Right lobe of liver (tissue), 6 donors: ENCODE data around the gene CHST1. TPM values are rescaled to one million over a fixed set of nuclear protein-coding genes. Genes with fewer than 3 reads are reported as not detected.
A peak's percentile ranks its signal among the peaks of the same experiment; 100 is the strongest.

Source experiments
- ATAC-seq, 4 donors: fragments of 200-7000 bp; cut with Tn5 transposase; one replicate each; pipeline ENCODE4 v1.9.1; 2020; ENCODE audit warnings: mild to moderate bottlenecking in 4 of 4, moderate library complexity in 4 of 4
- DNase-seq, 3 donors: peaks; one replicate each; pipeline ENCODE4 v3.0.0-alpha.2; 2020
- H3K27ac ChIP-seq, 3 donors: fragments of 200-600 bp; one replicate each; pipeline ENCODE4 v1.8.0; 2022
- H3K27me3 ChIP-seq, 2 donors: fragments of 200-600 bp; one replicate each; pipeline ENCODE4 v1.8.0; 2022
- H3K36me3 ChIP-seq, 4 donors: fragments of 200-600 bp; sonication (generic) in 1 of 4; one replicate each; pipeline versions ENCODE4 v1.5.1 to v1.8.0; 2017 to 2022; ENCODE audit warnings: control low read depth in 1 of 4
- H3K4me1 ChIP-seq, 4 donors: fragments of 200-600 bp; sonication (generic) in 1 of 4; one replicate each; pipeline versions ENCODE4 v1.5.1 to v1.8.0; 2017 to 2022; ENCODE audit warnings: control low read depth in 1 of 4
- H3K4me3 ChIP-seq, 3 donors: fragments of 200-600 bp; one replicate each; pipeline ENCODE4 v1.8.0; 2022
- H3K9me3 ChIP-seq, 4 donors: fragments of 200-600 bp; sonication (generic) in 1 of 4; one replicate each; pipeline versions ENCODE4 v1.5.1 to v1.8.0; 2017 to 2022; ENCODE audit warnings: control low read depth in 1 of 4
- CTCF ChIP-seq, 4 donors: fragments of 200-600 bp in 3 of 4; fragments of 450-650 bp in 1 of 4; IDR thresholded peaks; one replicate each; pipeline versions ENCODE4 v1.5.1 to v1.8.0; 2016 to 2022; ENCODE audit warnings: antibody characterized with exemption in 4 of 4, mild to moderate bottlenecking in 2 of 4
- POLR2A ChIP-seq: fragments of 450-650 bp; IDR thresholded peaks from one replicate; pipeline ENCODE4 v1.6.1; 2017; ENCODE audit warnings: antibody characterized with exemption, mild to moderate bottlenecking
- WGBS: methylation state at CpG from one replicate; pipeline ENCODE4 v1.1.6; 2018; ENCODE audit warnings: low coverage, low lambda C conversion rate; ENCODE audit not compliant: insufficient coverage; ENCODE audit errors: missing lambda C conversion rate; 5-methylcytosine and 5-hydroxymethylcytosine counted together
- intact Hi-C, 2 donors: fragments of 100-400 bp; cut with DNase I; formaldehyde crosslinking; loops; one replicate each; pipeline versions ENCODE4 v1.11.2 to v1.14.1; 2022
- microRNA-seq, 2 donors: library from miRNA; unstranded; fragments of <30 nt; microRNA quantifications; one replicate each; pipeline ENCODE4, GENCODE V29; 2019 to 2020
- small RNA-seq, 2 experiments: library from RNA; depleted of rRNA; stranded (forward); fragments of <200 nt; gene quantifications; one replicate each; pipeline ENCODE3, GENCODE V24; 2016
- total RNA-seq, 6 experiments: library from RNA; depleted of rRNA in 2 of 6; stranded (reverse); fragments of >200 nt in 2 of 6; fragmentation: NEBNext Ultra II Directional in 3 of 6; extraction: Animal tissue kit (Norgen Biotek cat#: 25700) in 3 of 6; gene quantifications; one replicate each; pipeline versions ENCODE4 v1.1.0 to v1.2.4, GENCODE V29; 2016 to 2023
- donor health status: DM: no; HTN: yes; CAD: no.
- donor health status: DM: no; HTN: no; CAD: no.
- donor health status: DM: no; HTN: no; CAD: no.
- donor health status: DM: no; HTN: yes; CAD: no.
- donor health status: DM: no; HTN: yes; CAD: no.

Gene CHST1
- total RNA-seq, 6 experiments from 2014 or later: 0.49 to 1.6 (median 0.92) TPM

GRCh38 chr11:45606514-45607281 is 58.7 kb downstream of the CHST1 start:
- Histone ChIP-seq H3K27ac (no peak overlapping the region), H3K36me3 (no peaks in the 10 kb centered on the region), H3K4me1 (no peaks in the 10 kb centered on the region), H3K4me3 (no peak overlapping the region), H3K27me3 (no peaks in the 10 kb centered on the region), H3K9me3 (no peaks in the 10 kb centered on the region)
- 21% methylated on average over 3 of the region's 10 CpGs for WGBS
- TF ChIP-seq POLR2A (no peak), CTCF (IDR thresholded peaks at IDR 0.05) (no peak)
- ATAC-seq (no peak), DNase-seq (no peak)
- intact Hi-C loops: no loop called here

GRCh38 chr11:45605051-45605450 is 60.4 kb downstream of the CHST1 start:
- WGBS: 64% methylated on average over 1 of the region's 1 CpG
- no peak for ATAC-seq

GRCh38 chr11:45603946-45604682 is 61.3 kb downstream of the CHST1 start:
- intact Hi-C loops: no loop called here
- H3K4me3 ChIP-seq: no peak overlapping the region
- 31% methylated on average over 11 of the region's 11 CpGs for WGBS
- peak in 1 of 4 donors; percentile 40 for ATAC-seq
- H3K4me1 ChIP-seq: no peaks in the 10 kb centered on the region
- TF ChIP-seq CTCF (IDR thresholded peaks at IDR 0.05) (no peak), POLR2A (no peak)
- no peaks in the 10 kb centered on the region for H3K36me3 ChIP-seq
- H3K9me3 ChIP-seq: no peaks in the 10 kb centered on the region
- no peak overlapping the region for H3K27ac ChIP-seq
- no peak for DNase-seq
- H3K27me3 ChIP-seq: no peaks in the 10 kb centered on the region

More at GRCh38 chr11:45605051-45605450, 60.4 kb downstream of the CHST1 start:
- Histone ChIP-seq H3K4me1 (no peaks in the 10 kb centered on the region), H3K9me3 (no peaks in the 10 kb centered on the region), H3K36me3 (no peaks in the 10 kb centered on the region), H3K27me3 (no peaks in the 10 kb centered on the region), H3K4me3 (no peak overlapping the region), H3K27ac (no peak overlapping the region)
- TF ChIP-seq CTCF (IDR thresholded peaks at IDR 0.05): no peak
- no peak for TF ChIP-seq POLR2A
- intact Hi-C loops: no loop called here
- no peak for DNase-seq

- H3K9me3 ChIP-seq: no peaks in the 10 kb centered on the region
- TF ChIP-seq CTCF (IDR thresholded peaks at IDR 0.05) (no peak), POLR2A (no peak)
- H3K4me1 ChIP-seq: no peaks in the 10 kb centered on the region
- no peak for DNase-seq
- intact Hi-C loops: no loop called here
- ATAC-seq: no peak
- H3K36me3 ChIP-seq: no peaks in the 10 kb centered on the region
- H3K27ac ChIP-seq: no peak overlapping the region
- H3K4me3 ChIP-seq: no peak overlapping the region
- 47% methylated on average over 4 of the region's 11 CpGs for WGBS
- H3K27me3 ChIP-seq: no peaks in the 10 kb centered on the region
Measured at GRCh38 chr11:45599161-45599943, 66.1 kb downstream of the CHST1 start.

Small RNA genes lying within 50 kb of the gene (microRNA-seq; reads per million reads assigned to microRNA genes)
- 0 reads per million in 2 donors for gene MIR7154

Small RNA genes lying within 50 kb of the gene (small RNA-seq; reads per million reads assigned to genes)
- gene MIR7154: 0 reads per million in 2 experiments

Other genes with a start within 250 kb of the CHST1 start
- 100 to 1,000 TPM in 3 of 6 experiments, 10 to 100 TPM in 3; 11.6 to 134 (median 83.9) TPM for gene SLC35C1, start 139.5 kb upstream of the CHST1 start, total RNA-seq
- gene CRY2, start 181.9 kb upstream of the CHST1 start, total RNA-seq: 100 to 1,000 TPM in 1 of 6 experiments, 10 to 100 TPM in 5; 19.6 to 104 (median 31.5) TPM
- 1 to 10 TPM; 1.7 to 6.2 (median 2.6) TPM for gene MAPK8IP1, start 220.0 kb upstream of the CHST1 start, total RNA-seq
- under 1 TPM in 3 of 6 experiments, not detected in 3; 0.40 to 0.90 (median 0.42) TPM for gene FREY1, start 241.6 kb upstream of the CHST1 start, total RNA-seq